ENCODE measurements around the gene LRRC32. TPM values are rescaled to one million over a fixed set of nuclear protein-coding genes. Genes with fewer than 3 reads are reported as not detected.
A peak's percentile ranks its signal among the peaks of the same experiment; 100 is the strongest.

Gene LRRC32
- total and polyA plus RNA-seq, 10 of the 15 experiments (the other 5 are each of a cell fraction or from before 2014, with no cell fraction given) = 0.56 to 20.8 (median 7.4) TPM

DNA sequence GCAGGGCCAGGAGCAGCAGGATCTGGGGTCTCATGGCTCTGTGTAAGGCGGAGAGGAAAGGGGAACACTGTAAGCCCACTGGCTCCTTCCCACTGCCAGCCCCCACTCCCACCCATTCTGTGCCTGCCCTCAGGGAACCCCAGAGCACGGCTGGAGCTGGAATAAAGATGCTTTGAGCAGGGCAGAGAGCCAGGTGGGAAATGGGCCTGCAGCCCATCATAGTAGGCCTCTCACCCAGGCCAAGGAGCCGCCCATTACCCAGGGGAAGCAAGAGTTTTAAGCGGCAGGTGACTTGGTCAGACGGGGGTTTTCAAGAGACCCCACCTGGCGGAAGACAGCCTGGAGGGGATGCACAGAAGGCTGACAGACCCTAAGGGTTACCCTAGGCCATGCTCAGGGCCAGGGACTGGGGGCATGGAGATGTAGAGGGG, 4.6 kb downstream of the LRRC32 start:
- H3K4me2 ChIP-seq (ENCODE audit: control insufficient read depth, insufficient read depth) = peak overlapping the region; percentile 45; the same call in 1 of the 2 replicates
- H3K79me2 ChIP-seq (ENCODE audit: control insufficient read depth, insufficient read depth, low read length) = no peaks in the 10 kb centered on the region
- ChIA-PET POLR2A (interaction anchor here (1.5 to 2.9 kb wide), 3 partner anchors 32 to 39 kb away, joined by 3 to 15 read pairs (median 6); no protein-coding TSS in a partner anchor), RAD21 (ENCODE audit: unreplicated experiment) (interaction anchor here (0.8 to 3.2 kb wide), 3 partner anchors 8 to 67 kb away, joined by 4 to 23 read pairs (median 5); no protein-coding TSS in a partner anchor), SMC1A (ENCODE audit: uncharacterized antibody, unreplicated experiment) (interaction anchor here (1.8 kb wide), 1 partner anchor 37 kb away, joined by 9 read pairs; no protein-coding TSS in a partner anchor), CTCF (interaction anchor here (1.6 to 3.6 kb wide), 2 partner anchors 14 to 33 kb away, joined by 6 to 12 read pairs; no protein-coding TSS in a partner anchor)
- no peak overlapping the region for H3K4me3 ChIP-seq
- H3K36me3 ChIP-seq (ENCODE audit: control insufficient read depth in 2 of 2, insufficient read depth in 2 of 2, low read length in 1 of 2) = no peaks in the 10 kb centered on the region
- no peaks in the 10 kb centered on the region for H3K9me3 ChIP-seq (replicated peaks; ENCODE audit: control insufficient read depth, insufficient read depth, low read length)
- FAIRE-seq = no peak
- DNase-seq (ENCODE audit: low read depth, low spot score) = no peak
- no peak for TF ChIP-seq CBX5 (IDR thresholded peaks at IDR 0.05; ENCODE audit: low read depth)
- TF ChIP-seq RCOR1 (conservative IDR thresholded peaks at IDR 0.05; ENCODE audit: low read depth, low read length) = no peak
- TF ChIP-seq, protein P1, sequence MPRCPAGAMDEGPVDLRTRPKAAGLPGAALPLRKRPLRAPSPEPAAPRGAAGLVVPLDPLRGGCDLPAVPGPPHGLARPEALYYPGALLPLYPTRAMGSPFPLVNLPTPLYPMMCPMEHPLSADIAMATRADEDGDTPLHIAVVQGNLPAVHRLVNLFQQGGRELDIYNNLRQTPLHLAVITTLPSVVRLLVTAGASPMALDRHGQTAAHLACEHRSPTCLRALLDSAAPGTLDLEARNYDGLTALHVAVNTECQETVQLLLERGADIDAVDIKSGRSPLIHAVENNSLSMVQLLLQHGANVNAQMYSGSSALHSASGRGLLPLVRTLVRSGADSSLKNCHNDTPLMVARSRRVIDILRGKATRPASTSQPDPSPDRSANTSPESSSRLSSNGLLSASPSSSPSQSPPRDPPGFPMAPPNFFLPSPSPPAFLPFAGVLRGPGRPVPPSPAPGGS (IDR thresholded peaks at IDR 0.05; ENCODE audit: borderline replicate concordance, insufficient read depth, low read depth, low read length, poor library complexity, severe bottlenecking) = no peak
- no peak for TF ChIP-seq MTA3 (IDR thresholded peaks at IDR 0.05; ENCODE audit: borderline replicate concordance, low read length)
- TF ChIP-seq IRF4 (IDR thresholded peaks at IDR 0.05; ENCODE audit: low read depth, low read length) = no peak
- no peak for TF ChIP-seq NR2C2 (IDR thresholded peaks at IDR 0.05; ENCODE audit: borderline replicate concordance, control insufficient read depth, insufficient read length, low read depth)
- no peak for TF ChIP-seq NR2F1 (conservative IDR thresholded peaks at IDR 0.05)
- peak; percentile 7 for ATAC-seq
- no peak overlapping the region for H3K9ac ChIP-seq (ENCODE audit: control insufficient read depth, insufficient read depth, low read length)
- whole genome bisulfite sequencing (ENCODE audit: insufficient coverage, insufficient replicate concordance, low lambda C conversion rate, missing lambda C conversion rate) = 87% methylated on average over 6 of the region's 6 CpGs
- H2AFZ ChIP-seq (ENCODE audit: control insufficient read depth, low read depth, low read length) = no peak overlapping the region
- no peaks in the 10 kb centered on the region for H4K20me1 ChIP-seq (ENCODE audit: control insufficient read depth, insufficient read depth)
- BruUV-seq (replicated peaks) = no TSS peak
- in situ Hi-C loops (cut with MboI) (no loop called here), intact Hi-C loops (cut with micrococcal nuclease; ENCODE audit: unreplicated experiment) (no loop called here)
- H3K27me3 ChIP-seq (replicated peaks in 1 of 2; ENCODE audit: control insufficient read depth in 2 of 2, insufficient read depth in 2 of 2, low read length in 1 of 2) = peaks cover 1 to 8% of the 10 kb centered on the region in 2 experiments; a peak in 3 of 4 replicates
- peaks cover 43% of the 10 kb centered on the region for H3K4me1 ChIP-seq (ENCODE audit: control insufficient read depth, insufficient read depth, low read length)
- no peak overlapping the region; the same call in 1 of the 2 replicates for H3K27ac ChIP-seq (ENCODE audit: control insufficient read depth, insufficient read depth)
